ENCODE measurements around the gene EVPL.

Gene EVPL

GRCh38 chr17:76051561-76051960 is 24.5 kb upstream of the EVPL start:
- no peak for TF ChIP-seq CTCF (IDR thresholded peaks at IDR 0.05; ENCODE audit: borderline replicate concordance, control extremely low read depth, extremely low read depth, insufficient read depth, missing control alignments)
- in situ Hi-C loops (cut with MboI; ENCODE audit: low sequenced_read_pairs, unreplicated experiment) = no loop called here
- no peak for DNase-seq (ENCODE audit: low spot score)

GRCh38 chr17:76050538-76051467 is 23.7 kb upstream of the EVPL start:
- DNase-seq (ENCODE audit: low spot score) = no peak
- TF ChIP-seq CTCF (IDR thresholded peaks at IDR 0.05; ENCODE audit: borderline replicate concordance, control extremely low read depth, extremely low read depth, insufficient read depth, missing control alignments) = no peak
- in situ Hi-C loops (cut with MboI; ENCODE audit: low sequenced_read_pairs, unreplicated experiment) = no loop called here

- no peak for DNase-seq (ENCODE audit: low spot score)
- TF ChIP-seq CTCF (IDR thresholded peaks at IDR 0.05; ENCODE audit: borderline replicate concordance, control extremely low read depth, extremely low read depth, insufficient read depth, missing control alignments) = no peak
- in situ Hi-C loops (cut with MboI; ENCODE audit: low sequenced_read_pairs, unreplicated experiment) = no loop called here
Observed at GRCh38 chr17:76049836-76050537, 22.9 kb upstream of the EVPL start.

GRCh38 chr17:76049239-76049638 is 22.1 kb upstream of the EVPL start:
- in situ Hi-C loops (cut with MboI; ENCODE audit: low sequenced_read_pairs, unreplicated experiment) = no loop called here
- TF ChIP-seq CTCF (IDR thresholded peaks at IDR 0.05; ENCODE audit: borderline replicate concordance, control extremely low read depth, extremely low read depth, insufficient read depth, missing control alignments) = no peak
- DNase-seq (ENCODE audit: low spot score) = no peak

- DNase-seq (ENCODE audit: low spot score) = no peak
- no peak for TF ChIP-seq CTCF (IDR thresholded peaks at IDR 0.05; ENCODE audit: borderline replicate concordance, control extremely low read depth, extremely low read depth, insufficient read depth, missing control alignments)
- in situ Hi-C loops (cut with MboI; ENCODE audit: low sequenced_read_pairs, unreplicated experiment) = no loop called here
Observed at GRCh38 chr17:76048711-76049110, 21.6 kb upstream of the EVPL start.

GRCh38 chr17:76048025-76048605 is 21.0 kb upstream of the EVPL start:
- no peak for DNase-seq (ENCODE audit: low spot score)
- in situ Hi-C loops (cut with MboI; ENCODE audit: low sequenced_read_pairs, unreplicated experiment) = no loop called here
- no peak for TF ChIP-seq CTCF (IDR thresholded peaks at IDR 0.05; ENCODE audit: borderline replicate concordance, control extremely low read depth, extremely low read depth, insufficient read depth, missing control alignments)

All from GM13976 (cell line).